IPS-18c (cell line): Measurements from ENCODE around the gene SUMF1.

Experiments used
- H3K4me3 ChIP-seq: 2 replicates; pipeline ENCODE4 v1.7.0; 2013; ENCODE audit warnings: low read depth, mild to moderate bottlenecking, low read length, moderate library complexity; ENCODE audit not compliant: insufficient read depth
- H3K9me3 ChIP-seq: one replicate; pipeline ENCODE4 v1.6.1; 2013; ENCODE audit warnings: mild to moderate bottlenecking, low read length, moderate library complexity; ENCODE audit not compliant: control insufficient read depth, insufficient read depth

SUMF1 gene

GRCh38 chr3:4432259-4432658 lies 34.8 kb downstream of the SUMF1 start:
- Histone ChIP-seq H3K4me3 (no peak overlapping the region), H3K9me3 (peaks cover 4% of the 10 kb centered on the region)

- Histone ChIP-seq H3K4me3 (no peak overlapping the region), H3K9me3 (peaks cover 4% of the 10 kb centered on the region)
These were observed 37.3 kb downstream of the SUMF1 start for GRCh38 chr3:4429648-4430350.

- H3K4me3 ChIP-seq: no peak overlapping the region
- peaks cover 4% of the 10 kb centered on the region for H3K9me3 ChIP-seq
These were observed 40.2 kb downstream of the SUMF1 start for GRCh38 chr3:4426782-4427344.

GRCh38 chr3:4426261-4426781 lies 40.7 kb downstream of the SUMF1 start:
- Histone ChIP-seq H3K4me3 (no peak overlapping the region), H3K9me3 (no peaks in the 10 kb centered on the region)

GRCh38 chr3:4425707-4426106 lies 41.4 kb downstream of the SUMF1 start:
- Histone ChIP-seq H3K9me3 (no peaks in the 10 kb centered on the region), H3K4me3 (no peak overlapping the region)

GRCh38 chr3:4425055-4425454 lies 42.0 kb downstream of the SUMF1 start:
- Histone ChIP-seq H3K4me3 (no peak overlapping the region), H3K9me3 (no peaks in the 10 kb centered on the region)

- H3K9me3 ChIP-seq: no peaks in the 10 kb centered on the region
These were observed 45.9 kb downstream of the SUMF1 start for GRCh38 chr3:4421121-4421520.

DNA sequence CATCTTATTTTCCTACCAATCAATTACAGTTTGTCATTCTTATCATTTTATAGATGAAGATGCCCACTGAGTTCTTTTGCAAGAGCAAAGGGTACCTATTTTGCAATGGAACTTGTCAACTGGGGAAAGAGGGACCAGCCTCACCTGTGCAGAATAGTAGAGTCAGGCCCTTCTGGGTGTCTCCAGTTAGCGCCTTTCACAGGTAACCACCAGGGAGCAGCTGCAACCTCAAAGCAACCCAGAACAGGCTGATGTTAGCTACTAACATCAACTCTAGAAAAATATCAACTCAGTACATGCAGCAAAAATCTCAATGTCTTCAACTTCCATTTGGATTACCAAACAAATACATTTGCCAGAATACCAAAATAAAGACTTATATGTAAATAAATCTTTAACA lies 47.1 kb downstream of the SUMF1 start:
- Histone ChIP-seq H3K4me3 (no peak overlapping the region), H3K9me3 (no peaks in the 10 kb centered on the region)

More at GRCh38 chr3:4421121-4421520, 45.9 kb downstream of the SUMF1 start:
- H3K4me3 ChIP-seq: no peak overlapping the region

DNA sequence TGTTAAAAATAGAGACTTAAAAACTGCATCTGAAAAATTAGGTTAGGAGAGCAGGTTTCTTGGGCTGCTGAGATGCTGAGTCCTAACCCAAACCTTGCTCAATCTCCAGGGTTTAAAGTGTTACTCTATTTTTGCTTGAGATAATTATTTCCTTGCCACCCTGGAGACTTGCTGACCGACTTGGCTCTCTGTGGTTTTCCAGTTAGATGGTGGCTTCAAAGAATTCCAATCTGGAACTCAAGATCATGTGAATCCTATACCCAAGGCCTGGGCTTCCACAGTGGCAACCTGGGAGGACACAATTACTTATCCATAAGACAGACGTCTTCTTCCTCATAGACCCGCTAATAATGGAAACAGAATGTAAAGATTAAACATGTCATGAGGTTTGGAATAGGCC lies 47.7 kb downstream of the SUMF1 start:
- no peak overlapping the region for H3K4me3 ChIP-seq
- no peaks in the 10 kb centered on the region for H3K9me3 ChIP-seq

DNA sequence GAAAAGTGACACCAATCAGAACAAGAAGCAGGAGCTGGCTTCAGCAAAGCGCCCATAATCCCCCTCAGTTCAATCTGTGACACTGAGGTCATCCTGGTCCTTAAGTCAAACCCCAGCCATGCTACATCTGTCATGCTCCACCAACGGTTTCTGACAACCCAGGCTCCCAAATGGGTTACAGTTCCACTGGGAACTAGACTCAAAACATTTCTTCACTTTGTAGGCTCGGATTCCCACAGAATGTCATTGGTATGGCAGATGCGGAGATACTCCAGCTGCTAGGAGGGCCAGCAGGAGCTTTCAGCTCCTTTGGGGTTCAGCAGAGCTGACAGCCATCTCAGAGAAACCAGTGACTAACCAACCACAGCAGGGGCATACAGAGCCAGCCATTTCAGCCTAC lies 48.9 kb downstream of the SUMF1 start:
- H3K4me3 ChIP-seq: no peak overlapping the region
- no peaks in the 10 kb centered on the region for H3K9me3 ChIP-seq

DNA sequence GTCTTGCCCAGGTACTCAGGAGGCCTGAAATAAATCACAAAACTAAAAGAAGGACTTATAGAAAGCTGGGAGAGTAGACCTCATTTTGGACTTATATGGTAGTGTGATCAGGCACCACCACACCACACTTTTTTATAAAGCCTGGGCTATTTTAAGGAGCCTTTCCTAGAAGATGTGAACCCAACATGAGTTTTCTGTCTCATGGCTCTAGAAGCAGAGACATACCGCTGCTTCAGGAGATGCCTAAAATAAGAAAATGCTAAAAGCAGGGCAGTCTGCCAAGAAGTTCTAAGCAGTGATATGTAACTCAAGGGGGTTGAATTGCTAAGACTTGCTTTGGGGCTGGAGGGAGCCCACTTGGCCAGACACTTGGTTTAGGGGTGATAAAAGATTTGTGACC lies 49.6 kb downstream of the SUMF1 start:
- Histone ChIP-seq H3K4me3 (no peak overlapping the region), H3K9me3 (no peaks in the 10 kb centered on the region)

DNA sequence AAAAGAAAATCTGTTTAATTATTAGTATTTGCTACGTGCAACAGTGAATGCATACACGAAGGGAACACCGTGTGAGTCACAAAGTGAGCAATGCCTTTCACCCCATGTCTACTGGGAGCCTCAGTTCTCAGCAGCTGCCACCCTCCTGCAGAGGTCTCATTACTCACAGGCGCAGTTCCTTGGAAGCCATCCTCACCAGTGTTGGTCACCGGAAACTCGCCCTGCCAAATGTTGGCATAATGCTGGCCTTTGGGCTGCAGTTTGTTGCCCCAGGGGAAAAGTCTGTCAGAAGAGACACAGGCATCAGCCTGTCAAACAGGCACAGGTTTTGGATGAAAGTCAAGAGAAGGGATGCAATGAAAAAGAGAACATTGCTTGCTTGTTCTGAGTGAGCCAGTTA lies 50.1 kb downstream of the SUMF1 start:
- Histone ChIP-seq H3K9me3 (no peaks in the 10 kb centered on the region), H3K4me3 (no peak overlapping the region)

DNA sequence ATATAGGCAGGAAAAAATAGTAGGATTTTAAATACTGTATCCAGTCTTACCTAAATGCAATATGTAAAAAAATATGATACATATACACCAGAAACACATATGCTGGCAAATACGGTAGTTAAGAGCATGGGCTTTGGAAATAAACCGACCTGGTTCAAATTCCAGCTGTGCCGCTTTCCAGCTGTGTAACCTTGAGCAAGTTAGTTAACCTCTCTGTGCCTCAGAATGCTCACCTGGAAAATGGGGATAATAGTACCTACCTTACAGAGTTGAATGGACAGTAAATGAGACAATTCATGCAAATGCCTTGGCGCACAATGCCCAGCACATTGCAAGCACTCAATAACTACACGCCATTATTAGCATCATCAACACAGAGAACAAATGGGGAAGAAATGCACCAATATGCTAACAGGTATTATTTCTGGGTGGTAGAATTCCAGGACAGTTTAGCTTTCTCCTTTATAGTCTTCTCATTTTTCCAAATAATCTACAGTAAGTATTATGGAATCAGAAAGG lies 50.6 kb downstream of the SUMF1 start:
- no peak overlapping the region for H3K4me3 ChIP-seq
- no peaks in the 10 kb centered on the region for H3K9me3 ChIP-seq

GRCh38 chr3:4413467-4413866 lies 53.6 kb downstream of the SUMF1 start:
- no peaks in the 10 kb centered on the region for H3K9me3 ChIP-seq

GRCh38 chr3:4411833-4412232 lies 55.2 kb downstream of the SUMF1 start:
- Histone ChIP-seq H3K4me3 (no peak overlapping the region), H3K9me3 (no peaks in the 10 kb centered on the region)

More at GRCh38 chr3:4413467-4413866, 53.6 kb downstream of the SUMF1 start:
- no peak overlapping the region for H3K4me3 ChIP-seq

GRCh38 chr3:4411236-4411635 lies 55.8 kb downstream of the SUMF1 start:
- Histone ChIP-seq H3K4me3 (no peak overlapping the region), H3K9me3 (no peaks in the 10 kb centered on the region)

DNA sequence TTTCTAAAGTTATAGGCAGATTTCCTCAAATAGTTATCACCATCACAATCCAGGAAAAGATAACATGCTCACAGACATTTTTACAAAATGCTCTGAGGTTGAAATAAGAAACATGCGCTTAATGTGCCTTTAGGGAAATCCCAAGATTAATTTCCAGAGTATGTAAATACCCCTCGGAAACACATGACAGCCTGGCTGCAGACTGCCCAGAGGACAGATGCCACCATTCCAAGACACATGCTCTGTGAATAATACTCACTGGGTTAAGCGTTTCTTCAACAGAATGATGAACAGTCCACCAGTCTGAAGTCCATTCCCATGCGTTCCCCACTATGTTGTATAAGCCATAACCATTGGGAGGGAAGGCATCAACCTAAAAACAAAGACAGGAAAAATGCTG lies 56.5 kb downstream of the SUMF1 start:
- H3K4me3 ChIP-seq: no peak overlapping the region
- H3K9me3 ChIP-seq: no peaks in the 10 kb centered on the region

GRCh38 chr3:4409971-4410573 lies 57.0 kb downstream of the SUMF1 start:
- H3K4me3 ChIP-seq: no peak overlapping the region
- H3K9me3 ChIP-seq: no peaks in the 10 kb centered on the region
